ENCODE data around the gene ATRIP.

ATRIP gene

GRCh38 chr3:48413611-48414010 is 32.9 kb upstream of the ATRIP start:
- CTCF ChIA-PET: interaction anchor here (0.9 to 1.3 kb wide), 2 partner anchors 12 to 22 kb away, joined by 3 to 4 read pairs; no protein-coding TSS in a partner anchor
- no peaks in the 10 kb centered on the region for H3K4me1 ChIP-seq (ENCODE audit: control insufficient read depth, insufficient read depth, low read length)
- H3K9me3 ChIP-seq (ENCODE audit: control insufficient read depth, insufficient read depth, low read depth, low read length): no peaks in the 10 kb centered on the region
- POLR2A ChIA-PET: no interaction called here
- peaks cover 0 to 66% of the 10 kb centered on the region in 2 experiments; a peak in 1 of 3 replicates for H3K36me3 ChIP-seq (ENCODE audit: control insufficient read depth in 2 of 2, insufficient read depth in 1 of 2, low read length in 2 of 2)
- H3K4me3 ChIP-seq (ENCODE audit: low read depth, low read length): no peak overlapping the region
- TF ChIP-seq YY2 (tag by site-specific recombination; IDR thresholded peaks at IDR 0.05) (no peak), ZNF624 (tag by site-specific recombination; IDR thresholded peaks at IDR 0.05) (no peak), ZNF292 (tag by site-specific recombination; IDR thresholded peaks at IDR 0.05; ENCODE audit: borderline replicate concordance, low read depth) (no peak), ZNF837 (tag by site-specific recombination; IDR thresholded peaks at IDR 0.05) (no peak), INSM2 (tag by site-specific recombination; IDR thresholded peaks at IDR 0.05) (no peak), ZNF121 (tag by site-specific recombination; IDR thresholded peaks at IDR 0.05) (no peak), ZNF549 (tag by site-specific recombination; IDR thresholded peaks at IDR 0.05) (no peak), ZNF660 (tag by site-specific recombination; IDR thresholded peaks at IDR 0.05) (no peak), ZFP69B (tag by site-specific recombination; IDR thresholded peaks at IDR 0.05) (no peak), ZNF510 (tag by site-specific recombination; IDR thresholded peaks at IDR 0.05; ENCODE audit: insufficient replicate concordance) (no peak), ZNF138 (tag by site-specific recombination; IDR thresholded peaks at IDR 0.05; ENCODE audit: borderline replicate concordance) (no peak), ZFP41 (tag by site-specific recombination; IDR thresholded peaks at IDR 0.05; ENCODE audit: borderline replicate concordance) (no peak), ZNF76 (tag by site-specific recombination; IDR thresholded peaks at IDR 0.05; ENCODE audit: borderline replicate concordance, low read depth) (no peak), FEZF1 (tag by site-specific recombination; IDR thresholded peaks at IDR 0.05) (no peak), ZNF184 (tag by site-specific recombination; IDR thresholded peaks at IDR 0.05) (no peak), ZNF623 (tag by site-specific recombination; IDR thresholded peaks at IDR 0.05) (no peak), BCL11A (tag by site-specific recombination; IDR thresholded peaks at IDR 0.05; ENCODE audit: low read depth) (no peak), ZNF239 (tag by site-specific recombination; IDR thresholded peaks at IDR 0.05) (no peak), SETDB1 (IDR thresholded peaks at IDR 0.05; ENCODE audit: insufficient read length, low read length) (no peak)
- no peak overlapping the region for H3K27ac ChIP-seq (ENCODE audit: extremely low read depth, low read depth, low read length)

- Histone ChIP-seq H3K9me3 (ENCODE audit: control insufficient read depth, insufficient read depth, low read depth, low read length) (no peaks in the 10 kb centered on the region), H3K4me1 (ENCODE audit: control insufficient read depth, insufficient read depth, low read length) (no peaks in the 10 kb centered on the region), H3K4me3 (ENCODE audit: low read depth, low read length) (no peak overlapping the region), H3K36me3 (ENCODE audit: control insufficient read depth in 2 of 2, insufficient read depth in 1 of 2, low read length in 2 of 2) (peaks cover 0 to 56% of the 10 kb centered on the region in 2 experiments; a peak in 1 of 3 replicates), H3K27ac (ENCODE audit: extremely low read depth, low read depth, low read length) (no peak overlapping the region)
- ChIA-PET POLR2A (interaction anchor here (0.5 kb wide), 1 partner anchor 737 kb away, joined by 3 read pairs; no protein-coding TSS in a partner anchor), CTCF (interaction anchor here (0.6 to 1.3 kb wide), 4 partner anchors 13 to 21 kb away, joined by 3 to 4 read pairs (median 3); no protein-coding TSS in a partner anchor)
- no peak for TF ChIP-seq ZNF311 (tag by site-specific recombination; IDR thresholded peaks at IDR 0.05; ENCODE audit: borderline replicate concordance)
- TF ChIP-seq ZNF394 (tag by site-specific recombination; IDR thresholded peaks at IDR 0.05; ENCODE audit: borderline replicate concordance): no peak
- TF ChIP-seq ZNF621 (tag by site-specific recombination; IDR thresholded peaks at IDR 0.05): no peak
- TF ChIP-seq ZNF510 (tag by site-specific recombination; IDR thresholded peaks at IDR 0.05; ENCODE audit: insufficient replicate concordance): no peak
- TF ChIP-seq, protein P1, sequence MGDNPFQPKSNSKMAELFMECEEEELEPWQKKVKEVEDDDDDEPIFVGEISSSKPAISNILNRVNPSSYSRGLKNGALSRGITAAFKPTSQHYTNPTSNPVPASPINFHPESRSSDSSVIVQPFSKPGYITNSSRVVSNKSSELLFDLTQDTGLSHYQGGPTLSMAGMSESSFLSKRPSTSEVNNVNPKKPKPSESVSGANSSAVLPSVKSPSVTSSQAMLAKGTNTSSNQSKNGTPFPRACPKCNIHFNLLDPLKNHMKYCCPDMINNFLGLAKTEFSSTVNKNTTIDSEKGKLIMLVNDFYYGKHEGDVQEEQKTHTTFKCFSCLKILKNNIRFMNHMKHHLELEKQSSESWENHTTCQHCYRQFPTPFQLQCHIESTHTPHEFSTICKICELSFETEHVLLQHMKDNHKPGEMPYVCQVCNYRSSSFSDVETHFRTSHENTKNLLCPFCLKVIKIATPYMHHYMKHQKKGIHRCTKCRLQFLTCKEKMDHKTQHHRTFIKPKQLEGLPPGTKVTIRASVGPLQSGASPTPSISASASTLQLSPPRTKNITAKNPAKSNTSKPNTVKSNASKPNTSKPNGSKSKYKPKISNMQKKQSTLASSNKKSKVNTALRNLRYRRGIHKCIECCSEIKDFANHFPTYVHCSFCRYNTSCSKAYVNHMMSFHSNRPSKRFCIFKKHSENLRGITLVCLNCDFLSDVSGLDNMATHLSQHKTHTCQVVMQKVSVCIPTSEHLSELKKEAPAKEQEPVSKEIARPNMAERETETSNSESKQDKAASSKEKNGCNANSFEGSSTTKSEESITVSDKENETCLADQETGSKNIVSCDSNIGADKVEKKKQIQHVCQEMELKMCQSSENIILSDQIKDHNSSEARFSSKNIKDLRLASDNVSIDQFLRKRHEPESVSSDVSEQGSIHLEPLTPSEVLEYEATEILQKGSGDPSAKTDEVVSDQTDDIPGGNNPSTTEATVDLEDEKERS (tag by site-specific recombination; IDR thresholded peaks at IDR 0.05): no peak
- TF ChIP-seq YY2 (tag by site-specific recombination; IDR thresholded peaks at IDR 0.05): no peak
- TF ChIP-seq ZNF175 (tag by site-specific recombination; IDR thresholded peaks at IDR 0.05): no peak
- TF ChIP-seq ZNF548 (tag by site-specific recombination; IDR thresholded peaks at IDR 0.05): no peak
- no peak for TF ChIP-seq ZNF391 (tag by site-specific recombination; IDR thresholded peaks at IDR 0.05; ENCODE audit: borderline replicate concordance, low read depth)
- TF ChIP-seq ZNF585B (tag by site-specific recombination; IDR thresholded peaks at IDR 0.05): no peak
- TF ChIP-seq ZNF747 (tag by site-specific recombination; IDR thresholded peaks at IDR 0.05): no peak
- no peak for TF ChIP-seq ZNF132 (tag by site-specific recombination; IDR thresholded peaks at IDR 0.05; ENCODE audit: borderline replicate concordance)
Measured at GRCh38 chr3:48414376-48415250, 31.9 kb upstream of the ATRIP start.
